Astrocyte of the spinal cord (primary cell): ENCODE results near the gene RETREG3.

Experiments
- DNase-seq: peaks from one replicate; pipeline ENCODE4 v3.0.0; 2011; ENCODE audit warnings: low read depth, low spot score
- H3K4me3 ChIP-seq: 2 replicates; pipeline ENCODE4 v1.5.1; 2011; ENCODE audit warnings: low read depth, mild to moderate bottlenecking, low read length, moderate library complexity
- in situ Hi-C: cut with HindIII; loops from 2 replicates; pipeline ENCODE4 v1.10.0; 2017; ENCODE audit warnings: low sequenced_read_pairs
- TF ChIP-seq, protein P1 (sequence below): IDR thresholded peaks from 2 replicates; pipeline ENCODE4 v1.5.1; 2012; ENCODE audit warnings: low read depth, mild to moderate bottlenecking, low read length, inconsistent platforms

The RETREG3 gene

DNA sequence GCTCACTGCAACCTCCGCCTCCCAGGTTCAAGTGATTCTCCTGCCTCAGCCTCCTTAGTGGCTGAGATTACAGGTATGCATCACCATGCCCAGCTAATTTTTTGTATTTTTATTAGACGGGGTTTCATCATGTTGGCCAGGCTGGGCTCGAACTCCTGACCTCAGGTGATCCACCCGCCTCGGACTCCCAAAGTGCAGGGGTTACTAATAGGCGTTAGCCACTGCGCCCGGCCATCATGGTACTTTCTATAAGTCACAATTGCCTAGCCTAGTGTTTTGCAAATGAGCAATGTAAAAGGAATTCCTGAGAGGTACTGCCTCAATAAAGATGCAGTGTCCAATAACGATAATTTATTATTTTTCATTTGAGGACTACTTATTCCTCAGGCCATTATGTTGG is 17.8 kb downstream of the RETREG3 start:
- in situ Hi-C loops: no loop called here

DNA sequence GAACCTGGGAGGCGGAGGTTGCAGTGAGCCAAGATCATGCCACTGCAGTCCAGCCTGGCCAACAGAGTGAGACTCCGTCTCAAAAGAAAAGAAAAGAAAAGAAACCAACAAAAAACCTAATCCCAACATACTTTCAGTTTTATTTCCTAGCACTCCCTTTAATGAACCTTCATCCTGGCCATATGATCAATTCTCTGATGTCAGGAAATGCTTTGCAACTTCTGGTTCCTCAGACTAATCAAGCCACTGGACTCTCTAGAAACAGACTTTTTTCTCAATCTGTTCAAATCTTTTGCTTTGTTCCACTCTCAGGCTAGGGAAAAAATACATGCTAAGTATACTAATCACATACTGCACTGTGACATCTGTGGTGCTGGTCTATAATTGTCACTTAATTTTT is 18.3 kb downstream of the RETREG3 start:
- TF ChIP-seq, protein P1, sequence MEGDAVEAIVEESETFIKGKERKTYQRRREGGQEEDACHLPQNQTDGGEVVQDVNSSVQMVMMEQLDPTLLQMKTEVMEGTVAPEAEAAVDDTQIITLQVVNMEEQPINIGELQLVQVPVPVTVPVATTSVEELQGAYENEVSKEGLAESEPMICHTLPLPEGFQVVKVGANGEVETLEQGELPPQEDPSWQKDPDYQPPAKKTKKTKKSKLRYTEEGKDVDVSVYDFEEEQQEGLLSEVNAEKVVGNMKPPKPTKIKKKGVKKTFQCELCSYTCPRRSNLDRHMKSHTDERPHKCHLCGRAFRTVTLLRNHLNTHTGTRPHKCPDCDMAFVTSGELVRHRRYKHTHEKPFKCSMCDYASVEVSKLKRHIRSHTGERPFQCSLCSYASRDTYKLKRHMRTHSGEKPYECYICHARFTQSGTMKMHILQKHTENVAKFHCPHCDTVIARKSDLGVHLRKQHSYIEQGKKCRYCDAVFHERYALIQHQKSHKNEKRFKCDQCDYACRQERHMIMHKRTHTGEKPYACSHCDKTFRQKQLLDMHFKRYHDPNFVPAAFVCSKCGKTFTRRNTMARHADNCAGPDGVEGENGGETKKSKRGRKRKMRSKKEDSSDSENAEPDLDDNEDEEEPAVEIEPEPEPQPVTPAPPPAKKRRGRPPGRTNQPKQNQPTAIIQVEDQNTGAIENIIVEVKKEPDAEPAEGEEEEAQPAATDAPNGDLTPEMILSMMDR: no peak
- in situ Hi-C loops: no loop called here
- H3K4me3 ChIP-seq: no peak overlapping the region
- no peak for DNase-seq

More for the DNA sequence above, 17.8 kb downstream of the RETREG3 start:
- TF ChIP-seq, protein P1: no peak
- no peak overlapping the region for H3K4me3 ChIP-seq
- DNase-seq: no peak

DNA sequence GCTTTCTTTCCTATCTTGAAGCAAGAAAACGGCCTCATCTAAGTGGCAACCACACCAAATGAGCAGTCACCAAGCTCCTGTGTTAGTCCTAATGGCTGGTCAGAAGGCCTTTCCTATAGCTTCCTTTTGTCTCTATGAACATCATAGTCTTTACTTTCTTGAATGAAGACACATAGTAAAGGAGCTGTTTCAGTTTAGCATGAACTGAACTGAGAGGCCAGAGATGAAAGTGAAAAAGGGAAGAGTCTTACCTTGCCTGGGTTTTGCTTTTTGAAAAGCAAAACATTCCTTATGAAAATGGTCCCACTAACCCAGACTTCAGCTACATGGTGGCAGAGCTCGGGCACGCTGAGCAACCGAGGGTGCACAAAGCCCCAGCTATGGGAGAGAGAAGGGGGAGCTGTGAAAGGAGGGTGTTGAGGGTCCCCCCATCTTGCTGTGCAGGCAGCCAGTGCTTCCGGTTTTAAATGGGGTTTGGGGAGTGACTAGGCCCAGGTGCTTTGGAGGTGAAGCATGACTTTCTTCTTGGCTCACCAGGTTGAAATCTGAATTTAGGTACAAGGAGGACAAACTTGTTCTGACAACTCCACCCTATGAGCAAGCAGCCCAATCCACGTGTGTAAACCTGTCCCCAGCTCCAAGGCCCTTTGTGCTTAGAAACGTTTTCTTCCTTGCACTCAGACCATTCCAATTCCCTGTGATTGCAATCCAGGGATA is 22.5 kb downstream of the RETREG3 start:
- H3K4me3 ChIP-seq: no peak overlapping the region
- TF ChIP-seq, protein P1: no peak
- in situ Hi-C loops: no loop called here
- DNase-seq: no peak

DNA sequence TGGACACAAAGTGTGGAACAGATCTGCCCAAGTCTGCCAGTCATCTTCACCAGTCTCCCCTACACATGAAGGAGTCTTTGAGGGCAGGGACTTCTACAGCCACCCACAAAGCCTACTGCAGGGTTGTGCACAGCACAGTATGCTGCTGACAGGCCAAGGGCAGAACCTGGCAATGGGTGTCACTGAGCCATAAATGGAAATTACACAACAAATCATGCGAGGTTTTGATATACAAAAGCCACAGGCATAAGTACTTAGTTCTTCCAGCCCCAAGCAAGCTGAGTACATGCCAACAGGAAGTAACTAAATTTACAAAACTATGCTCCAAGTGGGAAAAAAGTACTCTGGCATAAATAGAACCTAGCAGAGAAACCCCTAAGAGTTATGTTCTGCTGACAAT is 23.8 kb downstream of the RETREG3 start:
- in situ Hi-C loops: no loop called here
- DNase-seq: no peak

DNA sequence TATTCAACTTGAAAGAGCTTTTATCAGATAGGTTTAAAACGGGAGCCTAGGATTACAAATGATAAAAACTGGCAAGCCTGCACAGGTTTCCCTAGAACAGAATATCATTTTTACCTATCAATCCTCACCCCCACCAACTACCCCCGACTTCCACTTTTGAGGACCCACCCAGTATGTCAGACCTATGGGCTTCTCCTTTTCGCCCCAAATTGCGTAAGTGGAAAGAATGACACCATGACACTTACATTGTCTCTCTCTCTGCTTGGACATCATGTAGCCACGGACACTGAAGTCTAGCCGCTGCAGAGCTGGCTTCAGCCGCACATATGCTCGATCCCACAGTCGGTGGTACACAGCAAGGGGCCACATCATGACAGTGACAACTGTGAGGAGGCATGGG is 24.3 kb downstream of the RETREG3 start:
- no peak overlapping the region for H3K4me3 ChIP-seq
- in situ Hi-C loops: no loop called here
- no peak for DNase-seq
- TF ChIP-seq, protein P1: no peak

More for the DNA sequence above, 23.8 kb downstream of the RETREG3 start:
- TF ChIP-seq, protein P1: no peak
- H3K4me3 ChIP-seq: no peak overlapping the region

DNA sequence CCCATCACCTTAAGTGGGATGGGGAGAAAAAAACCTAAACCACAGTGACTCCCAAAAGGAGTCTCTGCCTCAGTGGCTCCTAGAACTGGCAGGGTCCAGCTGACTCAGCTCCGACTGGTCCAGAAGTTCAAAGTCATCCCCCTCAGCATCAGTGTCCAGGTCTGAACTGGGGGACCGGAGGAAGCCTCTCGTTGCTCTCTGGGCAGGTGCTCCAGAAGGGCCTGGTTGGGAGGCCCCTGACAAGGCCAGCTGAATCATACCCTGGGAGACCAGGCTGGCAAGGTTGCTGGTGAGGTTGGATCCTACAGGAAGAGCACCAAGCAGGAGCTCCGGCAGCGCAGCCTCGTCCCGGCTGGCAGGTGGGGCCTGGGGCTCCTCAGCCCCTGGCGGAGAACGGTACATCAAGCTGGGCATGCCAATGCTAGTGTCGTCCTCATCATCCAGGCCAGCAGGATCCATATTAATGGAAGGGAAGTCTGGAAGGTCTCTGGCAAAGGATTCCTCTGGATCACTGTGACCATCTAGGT is 27.4 kb downstream of the RETREG3 start:
- TF ChIP-seq, protein P1: no peak
- in situ Hi-C loops: no loop called here
- no peak overlapping the region for H3K4me3 ChIP-seq
- DNase-seq: no peak
